Measurements from ENCODE around the gene ACTG2.

DNA sequence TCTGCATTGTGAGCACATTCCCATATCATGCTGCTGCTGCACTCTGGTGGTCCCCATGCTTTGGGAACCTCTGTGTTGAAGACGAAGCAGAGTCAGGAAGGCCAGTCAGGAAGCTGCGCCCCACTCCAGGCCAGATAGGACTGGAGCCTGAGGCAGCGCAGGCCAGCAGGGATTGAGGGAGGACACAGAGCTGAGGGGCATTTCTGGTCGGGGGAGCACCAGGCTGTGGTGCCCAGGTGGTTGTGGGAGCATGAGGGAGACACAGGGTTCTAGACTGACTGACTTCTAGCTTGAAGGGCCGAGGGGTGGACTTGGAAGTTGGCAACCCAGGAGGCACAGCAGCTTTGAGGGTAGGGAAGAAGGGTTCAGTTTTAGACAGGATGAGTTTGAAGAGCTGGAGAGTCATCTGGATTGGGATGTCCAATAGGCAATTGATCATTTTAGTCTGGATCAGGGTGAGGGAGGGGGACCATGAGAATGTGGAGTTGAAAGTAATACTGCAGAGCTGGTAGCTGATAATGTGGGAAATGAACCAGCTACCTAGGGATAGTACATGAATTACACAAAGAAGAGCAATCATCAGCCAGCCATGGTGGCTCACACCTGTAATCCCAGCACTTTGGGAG lies 1.4 kb upstream of the ACTG2 start:
- TF ChIP-seq POLR2A (IDR thresholded peaks at IDR 0.05) (no peak), POLR2AphosphoS5 (IDR thresholded peaks at IDR 0.05) (no peak)

Measured in transverse colon (tissue), 3 donors.